Mesothelial cell of epicardium (in vitro differentiated cells): Measurements from ENCODE around the gene AGBL4. TPM values are rescaled to one million over a fixed set of nuclear protein-coding genes. Genes with fewer than 3 reads are reported as not detected.
A peak's percentile ranks its signal among the peaks of the same experiment; 100 is the strongest.
"Not testable (repeated sequence)": the region's sequence is repeated elsewhere in the genome, so short reads cannot be mapped to it uniquely, and the experiment has no call there.

Experiments used
- DNase-seq, 2 experiments: peaks; one replicate each; pipeline ENCODE4 v3.0.0; 2021; ENCODE audit warnings: low spot score in 2 of 2; ENCODE audit not compliant: unreplicated experiment in 2 of 2
- H3K27ac Mint-ChIP-seq: 2 replicates; pipeline ENCODE4 v1.8.0; 2021; ENCODE audit warnings: mixed read lengths
- H3K27me3 Mint-ChIP-seq: 2 replicates; pipeline ENCODE4 v1.8.0; 2021; ENCODE audit warnings: low read depth, mixed read lengths
- H3K36me3 Mint-ChIP-seq: 2 replicates; pipeline ENCODE4 v1.8.0; 2021; ENCODE audit warnings: mixed read lengths
- H3K4me1 Mint-ChIP-seq: 2 replicates; pipeline ENCODE4 v1.8.0; 2021; ENCODE audit warnings: mixed read lengths
- H3K4me3 Mint-ChIP-seq: 2 replicates; pipeline ENCODE4 v1.8.0; 2021; ENCODE audit warnings: mild to moderate bottlenecking, moderate library complexity, mixed read lengths
- H3K9me3 Mint-ChIP-seq: 2 replicates; pipeline ENCODE4 v1.8.0; 2021; ENCODE audit warnings: mixed read lengths
- total RNA-seq: library from RNA; stranded (reverse); gene quantifications from 3 replicates; pipeline ENCODE4 v1.2.1, GENCODE V29; 2021
- TF ChIP-seq, protein P1 (sequence below): fragments of 200-600 bp; sonication (generic); IDR thresholded peaks from one replicate; pipeline ENCODE4 v1.5.0; 2021; ENCODE audit warnings: antibody characterized with exemption; ENCODE audit not compliant: unreplicated experiment

Gene AGBL4
- total RNA-seq, 1 donor from 2014 or later, result 0.42 TPM

DNA sequence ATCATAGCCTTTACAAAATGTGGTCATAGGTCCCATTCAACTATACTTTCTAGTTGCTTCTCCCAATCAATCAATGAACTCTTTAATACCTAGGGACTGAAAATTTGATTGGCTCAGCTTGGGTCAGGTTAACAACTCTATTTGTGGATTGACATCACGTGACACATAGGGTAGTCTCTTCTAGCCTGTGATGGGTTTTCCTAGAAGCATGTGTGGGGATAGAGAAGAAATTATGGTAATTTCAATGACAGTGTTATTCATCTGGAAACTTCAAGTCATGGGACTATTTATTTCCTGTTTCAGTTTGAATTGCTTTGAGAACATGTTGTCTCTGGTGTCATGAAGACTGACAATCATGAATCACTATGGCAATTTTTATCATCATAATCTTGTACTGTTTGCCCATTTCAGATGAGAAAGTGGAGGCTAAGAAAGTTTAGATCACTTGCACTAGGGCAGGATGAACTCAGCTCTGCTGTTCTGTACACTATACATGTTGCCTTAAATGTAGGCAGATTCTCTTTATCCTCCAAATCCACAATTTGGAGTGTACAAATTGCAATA is 717.2 kb downstream of the AGBL4 start:
- TF ChIP-seq, protein P1, sequence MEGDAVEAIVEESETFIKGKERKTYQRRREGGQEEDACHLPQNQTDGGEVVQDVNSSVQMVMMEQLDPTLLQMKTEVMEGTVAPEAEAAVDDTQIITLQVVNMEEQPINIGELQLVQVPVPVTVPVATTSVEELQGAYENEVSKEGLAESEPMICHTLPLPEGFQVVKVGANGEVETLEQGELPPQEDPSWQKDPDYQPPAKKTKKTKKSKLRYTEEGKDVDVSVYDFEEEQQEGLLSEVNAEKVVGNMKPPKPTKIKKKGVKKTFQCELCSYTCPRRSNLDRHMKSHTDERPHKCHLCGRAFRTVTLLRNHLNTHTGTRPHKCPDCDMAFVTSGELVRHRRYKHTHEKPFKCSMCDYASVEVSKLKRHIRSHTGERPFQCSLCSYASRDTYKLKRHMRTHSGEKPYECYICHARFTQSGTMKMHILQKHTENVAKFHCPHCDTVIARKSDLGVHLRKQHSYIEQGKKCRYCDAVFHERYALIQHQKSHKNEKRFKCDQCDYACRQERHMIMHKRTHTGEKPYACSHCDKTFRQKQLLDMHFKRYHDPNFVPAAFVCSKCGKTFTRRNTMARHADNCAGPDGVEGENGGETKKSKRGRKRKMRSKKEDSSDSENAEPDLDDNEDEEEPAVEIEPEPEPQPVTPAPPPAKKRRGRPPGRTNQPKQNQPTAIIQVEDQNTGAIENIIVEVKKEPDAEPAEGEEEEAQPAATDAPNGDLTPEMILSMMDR, result no peak
- DNase-seq, result no peak
- peaks cover 3% of the 10 kb centered on the region for H3K36me3 Mint-ChIP-seq
- no peaks in the 10 kb centered on the region for H3K4me1 Mint-ChIP-seq
- H3K9me3 Mint-ChIP-seq, result peaks cover 58% of the 10 kb centered on the region
- H3K27me3 Mint-ChIP-seq, result no peaks in the 10 kb centered on the region
- H3K27ac Mint-ChIP-seq, result no peak overlapping the region
- H3K4me3 Mint-ChIP-seq, result no peak overlapping the region

- not testable (repeated sequence) for H3K27me3 Mint-ChIP-seq, DNase-seq, H3K4me1 Mint-ChIP-seq, H3K27ac Mint-ChIP-seq, H3K4me3 Mint-ChIP-seq, H3K36me3 Mint-ChIP-seq
- peaks cover 67% of the 10 kb centered on the region for H3K9me3 Mint-ChIP-seq
Observed at GRCh38 chr1:49302400-49302799, 721.4 kb downstream of the AGBL4 start.

GRCh38 chr1:49298304-49298703 is 725.5 kb downstream of the AGBL4 start:
- no peak for DNase-seq
- no peaks in the 10 kb centered on the region for H3K27me3 Mint-ChIP-seq
- H3K9me3 Mint-ChIP-seq, result peaks cover 80% of the 10 kb centered on the region
- no peak overlapping the region for H3K27ac Mint-ChIP-seq
- H3K4me3 Mint-ChIP-seq, result no peak overlapping the region
- peaks cover 3% of the 10 kb centered on the region for H3K36me3 Mint-ChIP-seq
- no peaks in the 10 kb centered on the region for H3K4me1 Mint-ChIP-seq
- TF ChIP-seq, protein P1, result no peak

DNA sequence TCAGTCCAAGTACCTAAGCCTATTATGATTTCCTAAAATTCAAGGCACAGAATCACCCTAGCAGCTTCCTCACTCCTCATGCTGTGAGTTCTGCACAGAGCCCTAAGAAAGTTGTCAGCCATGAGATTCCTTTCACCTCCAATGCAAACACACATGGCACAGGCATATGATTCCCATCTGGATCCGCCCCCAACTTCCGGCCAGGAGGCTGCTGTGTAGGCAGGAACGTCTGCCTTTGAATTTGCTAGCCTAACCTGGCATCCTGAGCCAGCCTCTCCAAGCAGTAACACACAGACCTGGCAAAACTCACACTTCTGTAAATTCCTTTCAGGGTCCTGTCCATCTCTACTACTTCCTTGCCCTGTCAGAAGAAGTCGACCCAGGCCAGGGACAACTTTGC is 726.0 kb downstream of the AGBL4 start:
- Mint-ChIP-seq H3K36me3 (peaks cover 2% of the 10 kb centered on the region), H3K27ac (no peak overlapping the region), H3K27me3 (no peaks in the 10 kb centered on the region), H3K4me1 (no peaks in the 10 kb centered on the region), H3K4me3 (no peak overlapping the region), H3K9me3 (peaks cover 79% of the 10 kb centered on the region)
- DNase-seq, result no peak
- TF ChIP-seq, protein P1, result no peak

DNA sequence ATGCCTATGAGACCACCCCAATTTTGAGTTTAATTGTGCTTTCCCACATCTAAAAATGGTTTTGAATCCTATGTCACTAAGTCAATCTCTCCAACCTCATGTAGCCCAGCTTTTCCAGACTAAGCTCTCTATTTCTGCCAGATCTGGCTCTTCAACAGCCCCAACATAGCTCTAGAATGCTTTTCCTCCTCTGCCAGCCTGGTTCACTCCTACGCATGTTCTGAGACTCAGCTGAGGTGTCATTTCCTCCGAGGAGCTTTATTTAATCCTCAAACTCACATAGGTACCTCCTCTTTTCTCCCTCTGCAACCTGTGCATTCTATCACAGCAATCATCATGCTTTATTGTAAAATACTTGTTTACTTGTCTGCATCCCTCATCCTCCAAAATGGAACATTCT is 729.2 kb downstream of the AGBL4 start:
- no peaks in the 10 kb centered on the region for H3K36me3 Mint-ChIP-seq
- H3K27me3 Mint-ChIP-seq, result no peaks in the 10 kb centered on the region
- no peaks in the 10 kb centered on the region for H3K4me1 Mint-ChIP-seq
- no peak overlapping the region for H3K4me3 Mint-ChIP-seq
- TF ChIP-seq, protein P1, result no peak
- no peak overlapping the region for H3K27ac Mint-ChIP-seq
- DNase-seq, result no peak
- H3K9me3 Mint-ChIP-seq, result peaks cover 68% of the 10 kb centered on the region

DNA sequence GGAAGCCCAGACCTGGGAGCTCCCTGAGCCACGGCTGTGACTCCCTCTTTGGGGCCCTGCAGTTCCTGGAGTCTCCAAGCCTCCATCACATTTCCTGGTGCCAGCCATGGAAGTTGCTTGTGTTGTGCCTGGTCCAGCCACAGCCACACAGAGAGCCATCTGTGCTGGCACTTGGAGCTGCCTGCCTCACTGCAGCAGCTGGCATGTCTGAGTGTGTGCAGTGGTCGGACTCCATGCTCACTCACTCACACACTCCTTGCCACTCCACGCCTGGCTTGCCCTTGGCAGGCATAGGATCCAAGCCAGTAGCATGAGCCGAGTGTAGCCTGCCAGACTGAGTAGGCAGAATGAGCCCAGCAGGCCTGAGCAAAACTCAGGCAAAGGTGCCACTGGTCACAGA is 730.7 kb downstream of the AGBL4 start:
- H3K9me3 Mint-ChIP-seq, result peaks cover 62% of the 10 kb centered on the region
- H3K4me1 Mint-ChIP-seq, result no peaks in the 10 kb centered on the region
- no peaks in the 10 kb centered on the region for H3K36me3 Mint-ChIP-seq
- no peak overlapping the region for H3K4me3 Mint-ChIP-seq
- no peaks in the 10 kb centered on the region for H3K27me3 Mint-ChIP-seq
- no peak for DNase-seq
- H3K27ac Mint-ChIP-seq, result no peak overlapping the region
- TF ChIP-seq, protein P1, result no peak

- not testable (repeated sequence) for H3K27ac Mint-ChIP-seq, H3K27me3 Mint-ChIP-seq, DNase-seq, H3K36me3 Mint-ChIP-seq, H3K4me1 Mint-ChIP-seq
- H3K4me3 Mint-ChIP-seq, result peak overlapping the region; percentile 64
- peaks cover 48% of the 10 kb centered on the region for H3K9me3 Mint-ChIP-seq
Observed at GRCh38 chr1:49257211-49258049, 766.3 kb downstream of the AGBL4 start.
